Activated naive CD8-positive, alpha-beta T cell treated with anti-CD3 and anti-CD28 coated beads for 36 hours (primary cell): Measurements from ENCODE around the gene MKNK1. TPM values are rescaled to one million over a fixed set of nuclear protein-coding genes. Genes with fewer than 3 reads are reported as not detected.

Experiments used
- DNase-seq: peaks from one replicate; pipeline ENCODE4 v3.0.0; 2021
- H3K27ac Mint-ChIP-seq: one replicate; pipeline ENCODE4 v1.8.0; 2022; ENCODE audit warnings: mild to moderate bottlenecking, moderate library complexity, mixed read lengths
- H3K27me3 Mint-ChIP-seq: one replicate; pipeline ENCODE4 v1.8.0; 2022; ENCODE audit warnings: mild to moderate bottlenecking, mixed read lengths
- H3K36me3 Mint-ChIP-seq: one replicate; pipeline ENCODE4 v1.8.0; 2021; ENCODE audit warnings: mild to moderate bottlenecking, mixed read lengths
- H3K4me1 Mint-ChIP-seq: one replicate; pipeline ENCODE4 v1.8.0; 2021; ENCODE audit warnings: mixed read lengths
- H3K4me3 Mint-ChIP-seq: one replicate; pipeline ENCODE4 v1.8.0; 2022; ENCODE audit warnings: mild to moderate bottlenecking, moderate library complexity, mixed read lengths
- H3K9me3 Mint-ChIP-seq: one replicate; pipeline ENCODE4 v1.8.0; 2022; ENCODE audit warnings: mixed read lengths
- total RNA-seq, 2 experiments: library from RNA; stranded (reverse); gene quantifications; one replicate each; pipeline ENCODE4 v1.2.3, GENCODE V29; 2021

MKNK1 gene
- total RNA-seq, 2 experiments from 2014 or later: 23.0 to 23.4 TPM

DNA sequence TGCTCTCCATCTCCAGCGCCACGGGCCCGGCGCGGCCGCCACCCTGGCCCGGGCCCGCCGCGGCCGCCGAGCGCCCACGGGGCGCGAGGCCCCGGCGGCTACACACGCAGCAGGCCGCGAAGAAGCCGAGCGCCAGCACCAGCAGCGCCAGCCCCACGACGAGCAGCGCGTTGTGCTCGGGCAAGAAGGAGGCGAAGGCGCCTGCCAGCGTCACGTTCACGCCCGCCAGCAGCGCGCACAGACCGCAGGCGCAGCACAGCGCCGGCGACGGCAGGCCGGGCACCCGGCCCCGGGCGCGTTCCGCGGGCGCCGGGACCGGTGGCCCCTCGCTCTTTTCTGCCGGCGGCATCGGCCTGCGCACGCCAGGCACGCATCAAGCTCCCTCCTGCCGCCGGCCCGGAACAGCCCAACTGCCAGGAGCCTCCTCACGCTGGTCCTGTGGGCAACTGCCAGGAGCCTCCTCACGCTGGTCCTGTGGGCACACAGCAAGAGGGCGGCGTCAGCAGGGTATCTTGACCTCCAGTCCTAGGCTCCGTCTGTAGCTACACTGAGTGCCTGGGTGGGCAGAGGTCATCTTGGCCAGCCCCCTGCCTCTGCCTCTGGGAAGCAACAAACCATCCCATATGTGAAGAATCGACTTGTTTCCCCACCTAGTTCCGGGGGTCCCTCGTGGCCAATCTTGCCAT, 70.7 kb downstream of the MKNK1 start:
- peaks cover 14% of the 10 kb centered on the region for H3K4me1 Mint-ChIP-seq
- H3K27me3 Mint-ChIP-seq: peaks cover 26% of the 10 kb centered on the region
- H3K27ac Mint-ChIP-seq: no peak overlapping the region
- no peaks in the 10 kb centered on the region for H3K36me3 Mint-ChIP-seq
- H3K9me3 Mint-ChIP-seq: no peaks in the 10 kb centered on the region
- H3K4me3 Mint-ChIP-seq: peak overlapping the region; percentile 79
- DNase-seq: peak; percentile 62

DNA sequence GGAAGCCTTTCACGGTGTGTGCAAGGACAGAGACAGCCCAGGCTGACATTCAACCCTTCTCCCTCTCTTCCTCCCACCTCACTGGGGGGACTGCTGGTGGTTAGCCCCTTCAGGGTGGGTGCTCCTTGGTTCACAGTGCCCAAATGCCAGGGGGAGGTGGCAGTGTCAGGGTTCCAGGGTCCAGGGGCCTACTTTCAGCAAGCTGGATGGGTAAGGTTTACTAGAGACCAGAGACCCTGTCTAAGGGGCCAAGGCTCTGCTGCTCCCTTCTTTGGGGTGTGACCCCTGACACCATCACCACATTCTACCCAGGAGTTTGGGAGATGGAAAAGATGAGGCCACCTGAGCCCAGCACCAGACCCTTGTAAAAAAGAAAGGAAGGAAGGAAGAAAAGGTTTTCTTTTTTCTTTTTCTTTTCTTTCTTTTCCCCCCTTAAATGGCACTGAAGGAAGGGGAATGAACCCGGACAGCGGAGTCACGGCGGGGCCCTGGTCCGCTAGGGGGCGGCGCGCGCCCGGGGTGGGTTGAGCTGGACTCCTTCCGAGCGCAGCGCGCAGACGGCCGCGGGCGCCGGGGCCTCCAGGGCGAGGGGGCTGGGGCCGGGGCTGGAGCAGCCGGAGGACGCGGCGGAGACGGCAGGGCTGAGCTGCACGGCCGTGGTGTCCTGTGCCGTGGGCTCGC, 71.4 kb downstream of the MKNK1 start:
- Mint-ChIP-seq H3K27me3 (peaks cover 33% of the 10 kb centered on the region), H3K27ac (peak overlapping the region; percentile 8), H3K4me1 (peaks cover 15% of the 10 kb centered on the region)

DNA sequence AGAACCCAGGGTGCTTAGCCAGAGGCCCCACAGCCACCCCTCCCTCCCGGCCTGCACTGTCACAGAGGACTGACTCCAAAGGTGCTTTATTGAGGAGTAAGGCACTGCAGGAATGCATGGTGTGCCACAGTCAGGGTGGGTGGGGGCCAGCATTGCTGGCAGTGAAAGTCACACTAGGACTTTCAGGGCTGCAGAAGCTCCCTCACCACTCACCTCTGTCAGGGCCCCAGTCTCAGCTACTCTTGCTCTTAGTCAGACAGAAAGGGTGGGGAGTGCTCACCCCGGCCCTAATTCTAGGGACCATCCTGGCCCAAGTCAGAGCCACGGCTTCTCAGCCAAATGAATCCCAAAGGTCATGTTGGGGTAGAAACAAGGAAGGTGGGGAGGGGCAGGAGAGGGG, 72.0 kb downstream of the MKNK1 start:
- no peaks in the 10 kb centered on the region for H3K9me3 Mint-ChIP-seq
- no peak overlapping the region for H3K4me3 Mint-ChIP-seq
- H3K27me3 Mint-ChIP-seq: peaks cover 32% of the 10 kb centered on the region
- no peaks in the 10 kb centered on the region for H3K36me3 Mint-ChIP-seq
- H3K4me1 Mint-ChIP-seq: peaks cover 15% of the 10 kb centered on the region
- DNase-seq: peak; percentile 22
- H3K27ac Mint-ChIP-seq: no peak overlapping the region

More for the DNA sequence above, 71.4 kb downstream of the MKNK1 start:
- H3K9me3 Mint-ChIP-seq: no peaks in the 10 kb centered on the region
- DNase-seq: peak; percentile 79
- no peak overlapping the region for H3K4me3 Mint-ChIP-seq
- no peaks in the 10 kb centered on the region for H3K36me3 Mint-ChIP-seq

DNA sequence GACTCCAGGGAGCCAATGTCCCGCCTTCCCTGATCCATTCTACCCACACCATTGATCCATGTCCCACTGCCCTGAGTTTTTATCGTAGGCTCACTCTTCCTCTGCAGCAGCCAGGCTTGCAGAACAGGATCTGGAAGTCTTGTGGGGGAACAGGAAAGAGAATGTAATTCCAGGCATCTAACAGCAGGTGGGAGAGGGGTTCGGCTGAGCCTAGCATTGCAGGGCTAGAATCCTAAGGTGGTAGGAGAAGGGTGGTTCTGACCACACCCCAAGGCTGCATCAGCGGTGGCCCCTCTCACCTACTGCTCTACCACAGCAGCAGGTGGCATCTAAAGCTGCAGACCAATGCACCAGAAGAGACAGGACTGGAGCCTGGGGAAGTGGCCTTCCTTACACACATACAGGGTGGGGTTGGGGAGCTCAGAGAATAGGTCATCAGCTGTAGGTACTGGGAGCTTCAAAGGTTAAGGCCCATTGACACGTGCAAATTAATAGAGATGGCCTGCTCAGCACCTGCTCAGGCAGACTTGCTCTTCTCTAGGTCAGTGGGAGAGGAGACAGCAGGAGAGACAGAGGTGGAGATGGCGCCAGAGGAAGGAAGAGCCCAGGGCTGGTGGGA, 73.2 kb downstream of the MKNK1 start:
- Mint-ChIP-seq H3K4me3 (no peak overlapping the region), H3K9me3 (no peaks in the 10 kb centered on the region), H3K27me3 (peaks cover 32% of the 10 kb centered on the region), H3K36me3 (no peaks in the 10 kb centered on the region), H3K27ac (no peak overlapping the region), H3K4me1 (peaks cover 15% of the 10 kb centered on the region)
- no peak for DNase-seq

DNA sequence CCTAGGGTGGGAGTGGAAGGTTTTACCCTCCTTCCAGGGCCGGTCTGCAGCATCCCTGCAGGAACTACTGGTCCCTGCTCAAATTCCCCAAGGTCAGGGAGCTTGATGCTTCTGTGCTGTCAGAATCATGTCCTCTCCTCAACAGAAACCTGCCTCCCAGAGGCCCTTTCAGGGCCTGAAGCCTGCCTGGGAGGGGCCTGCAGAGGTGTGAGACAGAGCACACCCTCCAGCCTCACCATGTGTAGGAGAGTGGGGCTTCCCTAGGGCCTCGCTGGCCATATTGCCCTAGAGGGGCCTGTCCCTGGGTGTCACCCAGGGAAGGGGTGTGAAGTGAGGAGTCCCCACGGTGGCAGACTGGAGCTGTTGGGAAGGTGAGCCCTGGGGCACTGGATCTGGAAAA, 73.8 kb downstream of the MKNK1 start:
- no peak overlapping the region for H3K27ac Mint-ChIP-seq
- no peaks in the 10 kb centered on the region for H3K9me3 Mint-ChIP-seq
- no peak overlapping the region for H3K4me3 Mint-ChIP-seq
- no peak for DNase-seq
- H3K27me3 Mint-ChIP-seq: peaks cover 37% of the 10 kb centered on the region
- H3K4me1 Mint-ChIP-seq: peaks cover 15% of the 10 kb centered on the region
- no peaks in the 10 kb centered on the region for H3K36me3 Mint-ChIP-seq

DNA sequence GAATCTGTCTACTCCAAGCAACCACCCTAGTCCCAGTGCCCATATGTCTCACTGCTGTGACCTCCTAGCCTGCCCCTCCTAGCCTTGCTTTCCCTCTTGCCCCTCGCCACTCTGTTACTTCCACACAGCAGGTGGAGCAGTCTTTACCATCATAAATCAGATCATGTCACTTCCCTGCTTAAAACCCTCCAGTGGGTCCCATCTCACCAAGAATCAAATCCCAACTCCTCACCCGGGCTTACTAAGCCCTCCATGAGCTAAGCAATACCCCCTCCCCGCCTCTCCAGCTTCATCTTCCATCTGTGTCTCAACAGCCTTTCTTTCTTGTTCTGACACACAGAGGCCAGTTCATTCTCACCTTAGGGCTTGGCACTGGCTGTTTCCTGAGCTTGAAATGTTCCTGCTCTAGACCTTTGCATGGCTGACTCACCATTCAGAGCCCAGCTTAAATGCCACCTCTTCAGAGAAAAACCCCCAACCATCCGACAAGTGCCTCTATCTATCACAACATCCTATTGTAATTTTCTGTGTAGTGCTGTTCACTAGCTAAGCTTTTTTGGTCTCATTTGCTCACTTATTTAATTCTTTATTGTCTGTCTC, 74.9 kb downstream of the MKNK1 start:
- peaks cover 41% of the 10 kb centered on the region for H3K27me3 Mint-ChIP-seq
- DNase-seq: peak; percentile 20
- H3K9me3 Mint-ChIP-seq: no peaks in the 10 kb centered on the region
- no peak overlapping the region for H3K27ac Mint-ChIP-seq
- peaks cover 15% of the 10 kb centered on the region for H3K4me1 Mint-ChIP-seq
- H3K36me3 Mint-ChIP-seq: no peaks in the 10 kb centered on the region
- H3K4me3 Mint-ChIP-seq: no peak overlapping the region

DNA sequence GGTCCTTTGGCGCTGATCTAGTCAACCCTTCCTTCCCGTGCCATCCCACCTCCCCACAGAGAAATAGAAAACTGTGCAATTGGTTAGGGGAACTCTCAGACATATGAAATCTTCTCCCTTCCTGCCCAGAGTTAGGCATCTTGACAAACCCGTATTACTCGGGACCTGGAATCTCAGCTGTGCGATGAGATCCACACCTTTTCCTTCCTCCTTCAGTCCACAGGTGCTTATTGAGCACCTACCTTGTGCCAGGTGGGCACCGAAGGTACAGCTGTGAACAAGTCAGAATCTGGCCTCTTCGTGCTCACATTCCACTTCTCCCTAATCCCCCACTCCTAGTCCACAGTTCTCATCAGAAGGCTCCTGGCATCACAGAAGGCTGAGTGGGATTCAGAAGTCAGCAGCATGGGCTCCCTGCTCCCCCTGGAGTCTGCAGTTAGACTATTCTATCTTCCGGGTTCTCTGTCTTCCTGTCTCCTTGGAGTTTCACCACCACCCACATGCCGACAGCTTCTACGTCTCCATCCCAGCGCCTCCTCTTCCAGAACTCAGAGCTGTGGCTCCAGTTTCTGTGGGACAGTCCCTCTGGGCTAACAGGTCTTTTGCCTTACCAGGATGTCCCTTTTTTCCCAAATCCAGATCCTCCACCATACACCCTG, 75.6 kb downstream of the MKNK1 start:
- H3K36me3 Mint-ChIP-seq: no peaks in the 10 kb centered on the region
- peaks cover 12% of the 10 kb centered on the region for H3K4me1 Mint-ChIP-seq

DNA sequence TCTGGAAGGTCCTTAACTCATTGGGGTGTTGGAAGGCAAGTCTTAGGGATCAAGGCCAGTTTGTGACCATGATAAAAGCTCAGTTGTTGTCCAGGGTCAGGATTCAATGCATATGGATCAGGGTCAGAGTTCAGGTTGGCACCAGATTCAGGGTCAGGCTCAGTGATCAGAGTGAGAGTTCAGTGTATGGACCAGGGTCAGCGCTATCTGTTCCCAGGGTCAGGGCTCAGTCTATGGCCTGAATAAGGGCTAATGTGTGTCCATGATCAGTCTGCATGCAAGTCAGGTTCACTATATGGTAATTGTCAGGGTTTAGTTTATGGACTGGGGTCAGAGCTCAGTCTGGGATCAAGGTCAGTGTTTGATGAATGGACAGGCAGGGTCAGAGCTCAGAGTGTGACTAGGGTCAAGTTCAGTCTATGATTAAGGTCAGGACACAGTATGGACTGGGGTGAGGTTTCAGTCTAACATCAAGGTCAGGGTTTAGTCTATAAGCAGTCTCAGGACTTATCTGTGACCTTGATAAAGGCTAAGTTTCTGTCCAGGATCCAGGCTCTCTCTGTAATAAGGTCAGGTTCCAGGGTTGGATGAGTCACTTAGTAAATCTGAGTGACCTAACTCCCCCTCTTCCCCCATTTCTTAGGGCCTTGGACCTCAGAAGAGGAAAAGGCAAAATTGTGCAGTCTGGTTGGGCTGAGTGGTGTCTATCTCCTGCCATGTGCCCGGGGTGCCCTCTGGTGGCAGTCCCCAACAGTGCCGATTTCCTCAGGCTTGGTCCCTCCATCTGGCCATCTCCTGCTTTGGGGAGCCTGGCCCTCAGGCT, 76.4 kb downstream of the MKNK1 start:
- Mint-ChIP-seq H3K27me3 (peaks cover 37% of the 10 kb centered on the region), H3K4me1 (peaks cover 13% of the 10 kb centered on the region), H3K27ac (no peak overlapping the region), H3K36me3 (no peaks in the 10 kb centered on the region), H3K4me3 (no peak overlapping the region), H3K9me3 (no peaks in the 10 kb centered on the region)
- peak; percentile 74 for DNase-seq

More for the DNA sequence above, 75.6 kb downstream of the MKNK1 start:
- no peak for DNase-seq
- Mint-ChIP-seq H3K27ac (no peak overlapping the region), H3K9me3 (no peaks in the 10 kb centered on the region), H3K27me3 (peaks cover 37% of the 10 kb centered on the region), H3K4me3 (no peak overlapping the region)

DNA sequence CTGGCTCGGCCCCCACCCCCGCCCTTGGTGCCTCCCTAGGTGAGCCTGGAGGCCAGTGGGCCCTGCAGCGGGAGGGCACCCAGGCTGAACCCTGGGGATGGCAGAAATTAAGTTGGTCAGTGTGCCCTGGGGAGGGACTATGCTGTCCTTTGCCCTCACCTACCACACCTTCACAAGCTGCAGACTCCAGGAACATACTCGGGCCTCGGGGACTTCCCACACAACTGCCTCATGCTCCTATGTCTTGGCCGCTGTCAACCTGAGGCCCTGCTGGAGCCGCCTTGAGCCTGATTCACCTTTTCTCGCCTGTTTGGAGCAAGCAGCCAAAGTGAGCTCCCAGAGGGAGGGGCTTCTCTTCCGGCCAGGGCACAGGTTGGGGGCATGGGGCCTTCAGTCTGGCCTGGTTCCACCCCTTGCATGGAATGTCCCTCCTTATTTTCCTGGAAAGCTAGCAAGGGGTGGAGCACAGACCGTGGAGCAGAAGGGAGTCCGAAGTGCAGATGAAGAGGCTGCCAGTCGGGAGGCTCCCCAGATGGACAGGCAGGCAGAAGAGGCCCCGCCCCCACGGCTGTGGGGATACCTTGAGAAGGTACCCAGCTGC, 77.3 kb downstream of the MKNK1 start:
- Mint-ChIP-seq H3K4me1 (peaks cover 20% of the 10 kb centered on the region), H3K9me3 (no peaks in the 10 kb centered on the region), H3K4me3 (no peak overlapping the region), H3K36me3 (no peaks in the 10 kb centered on the region), H3K27me3 (peaks cover 37% of the 10 kb centered on the region), H3K27ac (no peak overlapping the region)
- no peak for DNase-seq

DNA sequence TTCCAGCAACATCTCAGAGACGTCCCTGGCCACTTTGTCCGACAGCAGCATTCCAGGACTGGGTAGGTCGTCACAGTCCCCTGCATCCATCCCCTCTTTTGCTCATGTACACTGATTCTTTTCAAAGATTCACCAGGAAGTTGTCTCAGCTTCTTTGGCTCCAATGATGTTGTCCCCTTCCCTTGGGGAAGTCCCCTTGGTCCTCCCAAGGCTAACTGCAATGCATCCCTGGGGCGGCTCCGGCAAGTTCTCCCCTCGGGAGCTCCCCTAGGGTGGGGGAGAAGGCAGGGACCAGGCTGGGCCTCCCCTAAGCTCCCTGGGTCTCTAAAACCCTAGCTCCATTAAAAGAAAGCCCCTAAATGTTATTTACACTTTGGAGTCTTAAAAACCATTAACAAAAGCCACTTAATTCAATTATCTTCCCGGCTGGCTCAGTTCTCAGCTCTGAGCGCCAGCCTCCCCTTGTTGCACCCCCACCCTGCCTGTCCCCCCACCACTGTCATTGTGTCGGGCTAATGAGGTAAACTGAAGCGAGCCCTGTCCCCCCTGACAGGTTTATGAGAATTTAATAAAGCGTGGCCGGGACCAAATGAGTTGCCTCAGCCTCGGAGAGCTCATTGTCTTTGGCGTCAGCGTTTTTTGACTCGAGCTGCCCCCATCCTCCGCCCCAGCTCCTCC, 77.9 kb downstream of the MKNK1 start:
- H3K4me1 Mint-ChIP-seq: peaks cover 22% of the 10 kb centered on the region
- no peaks in the 10 kb centered on the region for H3K36me3 Mint-ChIP-seq
- peaks cover 37% of the 10 kb centered on the region for H3K27me3 Mint-ChIP-seq
- DNase-seq: no peak
- no peak overlapping the region for H3K4me3 Mint-ChIP-seq
- H3K27ac Mint-ChIP-seq: no peak overlapping the region
- H3K9me3 Mint-ChIP-seq: no peaks in the 10 kb centered on the region

DNA sequence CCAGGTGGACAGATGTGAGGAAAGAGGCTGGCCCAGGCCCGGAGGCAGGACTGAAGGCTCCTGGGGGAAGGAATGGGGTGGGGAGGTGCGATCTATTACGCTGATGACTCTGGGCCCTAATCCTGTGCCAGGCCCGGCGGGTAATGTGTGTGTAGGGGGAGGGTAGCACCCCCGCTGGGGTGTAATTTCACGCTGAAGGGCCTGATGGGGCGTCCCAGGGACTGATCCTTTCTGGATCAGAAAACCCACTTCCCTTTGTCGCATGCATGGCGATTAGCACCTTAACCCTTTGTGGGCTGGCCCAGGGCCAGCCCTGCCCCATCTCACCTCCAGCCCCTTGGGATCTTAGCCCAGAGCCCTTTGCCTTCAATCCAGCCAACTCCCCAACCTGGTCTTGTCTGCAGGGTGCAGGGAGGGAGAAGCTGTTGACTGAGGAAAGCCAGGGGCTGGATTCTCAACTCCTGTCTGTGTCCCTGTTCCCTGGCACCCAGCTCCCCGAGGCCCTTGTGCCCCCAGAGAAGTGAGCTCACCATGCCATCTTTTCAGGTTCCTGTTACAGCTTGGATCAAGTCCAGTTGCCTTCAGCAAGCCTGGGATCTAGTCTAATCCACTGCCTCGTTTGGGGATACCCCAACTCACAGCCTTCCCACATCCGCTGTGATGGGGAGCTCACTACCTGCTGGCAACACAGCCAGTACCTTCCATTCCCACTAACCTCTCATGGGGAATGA, 78.7 kb downstream of the MKNK1 start:
- Mint-ChIP-seq H3K27me3 (peaks cover 37% of the 10 kb centered on the region), H3K4me3 (no peak overlapping the region), H3K4me1 (peaks cover 22% of the 10 kb centered on the region), H3K36me3 (no peaks in the 10 kb centered on the region), H3K9me3 (no peaks in the 10 kb centered on the region), H3K27ac (no peak overlapping the region)
- no peak for DNase-seq

DNA sequence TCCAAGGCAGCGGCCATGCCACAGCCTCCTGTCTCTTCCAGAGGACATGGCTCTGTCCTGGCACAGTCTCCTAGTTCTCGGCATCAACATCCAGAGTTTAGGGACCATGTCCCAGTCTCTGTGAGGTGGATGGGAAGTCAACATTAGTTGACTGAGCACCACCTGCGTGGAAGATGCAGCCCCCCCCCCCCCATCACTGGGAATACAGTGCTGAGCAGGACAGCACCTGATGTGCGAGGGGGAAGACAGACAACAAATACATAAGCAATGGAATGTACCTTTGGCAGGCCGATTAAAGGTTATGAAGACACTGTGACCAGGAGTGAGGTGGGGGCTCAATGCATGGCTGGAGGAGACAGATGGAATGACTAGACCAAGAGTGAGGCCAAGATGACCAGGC, 79.2 kb downstream of the MKNK1 start:
- Mint-ChIP-seq H3K27me3 (peaks cover 37% of the 10 kb centered on the region), H3K27ac (no peak overlapping the region), H3K36me3 (no peaks in the 10 kb centered on the region), H3K4me1 (peaks cover 22% of the 10 kb centered on the region), H3K4me3 (no peak overlapping the region), H3K9me3 (no peaks in the 10 kb centered on the region)
- DNase-seq: no peak
